Caco-2 (cell line): ENCODE results near the gene KRT6C. TPM values are rescaled to one million over a fixed set of nuclear protein-coding genes. Genes with fewer than 3 reads are reported as not detected.
"Not testable (repeated sequence)": the region's sequence is repeated elsewhere in the genome, so short reads cannot be mapped to it uniquely, and the experiment has no call there.

ENCODE experiments used
- BruUV-seq: library from RNA; stranded (reverse); fragments of 400-500 nt; replicated peaks from 2 replicates; lab custom pipeline; 2021; lab: Mats Ljungman, UMichigan
- CTCF ChIA-PET: fragments of 300-600 bp; sonication (Branson Sonifier 250); formaldehyde crosslinking; loops from one replicate; lab custom pipeline; 2022; ENCODE audit warnings: antibody characterized with exemption; lab: Charles Lee
- POLR2A ChIA-PET: fragments of 300-600 bp; sonication (Branson Sonifier 250); formaldehyde crosslinking; loops from one replicate; lab custom pipeline; 2022; ENCODE audit warnings: antibody characterized with exemption; lab: Charles Lee
- DNase-seq, 2 experiments: peaks; one replicate each; pipeline versions ENCODE4 v3.0.0 to v3.0.0-alpha.2; 2020 to 2022
- H3K27me3 ChIP-seq: replicated peaks from 2 replicates; pipeline ENCODE4 v1.6.0; 2011; ENCODE audit warnings: low read length; ENCODE audit not compliant: control insufficient read depth, insufficient read depth
- H3K36me3 ChIP-seq: 2 replicates; pipeline ENCODE4 v1.5.1; 2011; ENCODE audit warnings: low read length; ENCODE audit not compliant: control insufficient read depth, insufficient read depth
- H3K4me1 ChIP-seq: fragments of 250-450 bp; sonication (Bioruptor Pico); 2 replicates; pipeline ENCODE4 v1.5.1; 2020; ENCODE audit warnings: mild to moderate bottlenecking
- H3K4me3 ChIP-seq: 2 replicates; pipeline ENCODE4 v1.5.1; 2011; ENCODE audit warnings: low read depth, mild to moderate bottlenecking, control low read depth, low read length
- H3K9me3 ChIP-seq: fragments of 250-450 bp; sonication (Bioruptor Pico); 2 replicates; pipeline ENCODE4 v1.5.1; 2020; ENCODE audit warnings: mild to moderate bottlenecking, moderate library complexity
- H3K27ac Mint-ChIP-seq: one replicate; pipeline ENCODE4 v1.8.0; 2022; ENCODE audit warnings: mixed read lengths; ENCODE audit not compliant: unreplicated experiment
- H3K27me3 Mint-ChIP-seq: one replicate; pipeline ENCODE4 v1.8.0; 2022; ENCODE audit warnings: mixed read lengths; ENCODE audit not compliant: insufficient read depth, unreplicated experiment
- H3K36me3 Mint-ChIP-seq: one replicate; pipeline ENCODE4 v1.8.0; 2022; ENCODE audit warnings: mild to moderate bottlenecking, mixed read lengths; ENCODE audit not compliant: insufficient read depth, unreplicated experiment
- H3K4me1 Mint-ChIP-seq: one replicate; pipeline ENCODE4 v1.8.0; 2022; ENCODE audit warnings: low read depth, mixed read lengths; ENCODE audit not compliant: unreplicated experiment
- H3K4me3 Mint-ChIP-seq: one replicate; pipeline ENCODE4 v1.8.0; 2022; ENCODE audit warnings: mild to moderate bottlenecking, moderate library complexity, mixed read lengths; ENCODE audit not compliant: unreplicated experiment
- H3K9me3 Mint-ChIP-seq: one replicate; pipeline ENCODE4 v1.8.0; 2022; ENCODE audit warnings: mixed read lengths; ENCODE audit not compliant: unreplicated experiment
- CTCF ChIP-seq, 2 experiments: fragments of 200-600 bp in 1 of 2; IDR thresholded peaks; 1 replicate in 1 of 2; 2 replicates in 1 of 2; pipeline versions ENCODE4 v1.5.1 to v1.8.0; 2011 to 2022; ENCODE audit warnings: antibody characterized with exemption in 1 of 2, control low read depth in 1 of 2, inconsistent platforms in 1 of 2, low read depth in 1 of 2, low read length in 1 of 2, mild to moderate bottlenecking in 1 of 2, moderate library complexity in 1 of 2; ENCODE audit not compliant: insufficient read depth in 1 of 2, severe bottlenecking in 1 of 2, unreplicated experiment in 1 of 2
- intact Hi-C: fragments of 100-400 bp; cut with micrococcal nuclease; formaldehyde crosslinking; loops from one replicate; pipeline ENCODE4 v1.10.0; 2022; ENCODE audit not compliant: unreplicated experiment
- total RNA-seq: library from RNA; stranded (reverse); gene quantifications from 2 replicates; pipeline ENCODE4 v1.2.3, GENCODE V29; 2022

The KRT6C gene
- total RNA-seq, 1 experiment from 2014 or later, result not detected

- no peak for TF ChIP-seq CTCF (IDR thresholded peaks at IDR 0.05; ENCODE audit: insufficient read depth in 1 of 2, low read depth in 1 of 2, low read length in 1 of 2, severe bottlenecking in 1 of 2, unreplicated experiment in 1 of 2)
- no peak overlapping the region for H3K4me3 ChIP-seq
- H3K4me3 Mint-ChIP-seq, result no peak overlapping the region
- H3K36me3 ChIP-seq, result no peaks in the 10 kb centered on the region
- ChIA-PET POLR2A (no interaction called here), CTCF (interaction anchor here (1.1 kb wide), 1 partner anchor 26 kb away, joined by 3 read pairs; no protein-coding TSS in a partner anchor)
- H3K36me3 Mint-ChIP-seq, result no peaks in the 10 kb centered on the region
- BruUV-seq, result no TSS peak
- H3K27ac Mint-ChIP-seq, result no peak overlapping the region
- intact Hi-C loops, result no loop called here
- no peaks in the 10 kb centered on the region for H3K9me3 Mint-ChIP-seq
- peaks cover 14% of the 10 kb centered on the region for H3K27me3 Mint-ChIP-seq
- no peak for DNase-seq
- no peaks in the 10 kb centered on the region for H3K27me3 ChIP-seq
- H3K4me1 ChIP-seq, result peaks cover 18% of the 10 kb centered on the region
- H3K9me3 ChIP-seq, result no peaks in the 10 kb centered on the region
- H3K4me1 Mint-ChIP-seq, result peaks cover 7% of the 10 kb centered on the region
These were observed 20.9 kb upstream of the KRT6C start for GRCh38 chr12:52494518-52494917.

GRCh38 chr12:52494100-52494499, 20.5 kb upstream of the KRT6C start:
- no peaks in the 10 kb centered on the region for H3K9me3 Mint-ChIP-seq
- no peak overlapping the region for H3K4me3 Mint-ChIP-seq
- intact Hi-C loops, result no loop called here
- H3K4me1 ChIP-seq, result peaks cover 18% of the 10 kb centered on the region
- H3K4me3 ChIP-seq, result no peak overlapping the region
- H3K4me1 Mint-ChIP-seq, result peaks cover 7% of the 10 kb centered on the region
- BruUV-seq, result no TSS peak
- POLR2A ChIA-PET, result no interaction called here
- no peaks in the 10 kb centered on the region for H3K27me3 ChIP-seq
- no peak overlapping the region for H3K27ac Mint-ChIP-seq
- H3K36me3 ChIP-seq, result no peaks in the 10 kb centered on the region
- no peak for TF ChIP-seq CTCF (IDR thresholded peaks at IDR 0.05; ENCODE audit: insufficient read depth in 1 of 2, low read depth in 1 of 2, low read length in 1 of 2, severe bottlenecking in 1 of 2, unreplicated experiment in 1 of 2)
- DNase-seq, result no peak
- no peaks in the 10 kb centered on the region for H3K9me3 ChIP-seq
- CTCF ChIA-PET, result no interaction called here
- H3K27me3 Mint-ChIP-seq, result peaks cover 14% of the 10 kb centered on the region
- no peaks in the 10 kb centered on the region for H3K36me3 Mint-ChIP-seq

GRCh38 chr12:52493172-52493571, 19.6 kb upstream of the KRT6C start, which contains the start of gene KRT6A:
KRT6A (minus strand) TSS chr12:52493257; CDS start chr12:52493188, 69 bp downstream.
- H3K27me3 Mint-ChIP-seq, result peaks cover 17% of the 10 kb centered on the region
- no peaks in the 10 kb centered on the region for H3K9me3 ChIP-seq
- no peak within 1 kb of the TSS for H3K4me3 Mint-ChIP-seq
- peaks cover 18% of the 10 kb centered on the region for H3K4me1 ChIP-seq
- no peak for TF ChIP-seq CTCF (IDR thresholded peaks at IDR 0.05; ENCODE audit: insufficient read depth in 1 of 2, low read depth in 1 of 2, low read length in 1 of 2, severe bottlenecking in 1 of 2, unreplicated experiment in 1 of 2)
- no peaks in the 10 kb centered on the region for H3K27me3 ChIP-seq
- no peaks in the 10 kb centered on the region for H3K36me3 ChIP-seq
- peaks cover 7% of the 10 kb centered on the region for H3K4me1 Mint-ChIP-seq
- no peak within 1 kb of the TSS for H3K4me3 ChIP-seq
- H3K27ac Mint-ChIP-seq, result no peak within 1 kb of the TSS
- no TSS peak for BruUV-seq
- no peaks in the 10 kb centered on the region for H3K36me3 Mint-ChIP-seq
- intact Hi-C loops, result no loop called here
- POLR2A ChIA-PET, result no interaction called here
- CTCF ChIA-PET, result interaction anchor here (0.9 kb wide), 1 partner anchor 85 kb away, joined by 3 read pairs; no protein-coding TSS in a partner anchor
- no peak for DNase-seq
- H3K9me3 Mint-ChIP-seq, result no peaks in the 10 kb centered on the region

DNA sequence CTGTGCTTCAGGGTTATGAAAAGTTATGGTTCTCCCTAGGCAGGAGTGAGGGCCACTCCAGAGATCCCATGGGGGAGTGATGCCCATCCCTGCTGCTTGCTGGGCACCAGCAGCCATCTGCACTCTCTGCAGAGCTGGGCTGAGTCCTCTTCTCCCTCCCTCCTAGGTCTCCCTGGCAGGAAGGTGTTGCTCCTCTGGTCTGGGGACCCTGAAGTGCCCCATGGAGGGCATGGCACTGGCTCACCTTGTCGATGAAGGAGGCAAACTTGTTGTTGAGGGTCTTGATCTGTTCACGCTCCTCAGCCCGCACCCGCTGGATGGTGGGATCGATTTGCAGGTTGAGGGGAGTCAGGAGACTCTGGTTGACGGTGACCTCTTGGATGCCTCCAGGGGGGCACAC, 18.8 kb upstream of the KRT6C start:
- BruUV-seq, intact Hi-C loops: not testable (repeated sequence)

GRCh38 chr12:52491495-52491894, 17.9 kb upstream of the KRT6C start:
- H3K4me3 Mint-ChIP-seq, BruUV-seq, H3K36me3 Mint-ChIP-seq, POLR2A ChIA-PET, H3K36me3 ChIP-seq, H3K4me3 ChIP-seq, H3K9me3 Mint-ChIP-seq, intact Hi-C loops, H3K27me3 ChIP-seq, DNase-seq, H3K4me1 Mint-ChIP-seq, H3K9me3 ChIP-seq, H3K27ac Mint-ChIP-seq, H3K4me1 ChIP-seq: not testable (repeated sequence)
- peaks cover 20% of the 10 kb centered on the region for H3K27me3 Mint-ChIP-seq
- CTCF ChIA-PET, result interaction anchor here (0.5 kb wide), 1 partner anchor 650 kb away, joined by 4 read pairs; no protein-coding TSS in a partner anchor

More for the DNA sequence above, 18.8 kb upstream of the KRT6C start:
- H3K27me3 ChIP-seq, H3K4me3 Mint-ChIP-seq, H3K9me3 ChIP-seq, H3K4me3 ChIP-seq, H3K36me3 ChIP-seq, H3K27ac Mint-ChIP-seq, CTCF ChIA-PET, H3K36me3 Mint-ChIP-seq, H3K4me1 Mint-ChIP-seq, POLR2A ChIA-PET, H3K9me3 Mint-ChIP-seq, DNase-seq: not testable (repeated sequence)
- peaks cover 18% of the 10 kb centered on the region for H3K27me3 Mint-ChIP-seq
- H3K4me1 ChIP-seq, result peaks cover 18% of the 10 kb centered on the region
